Calu3 (cell line): Measurements from ENCODE around the gene MPG. TPM values are rescaled to one million over a fixed set of nuclear protein-coding genes. Genes with fewer than 3 reads are reported as not detected.
"Not testable (repeated sequence)": the region's sequence is repeated elsewhere in the genome, so short reads cannot be mapped to it uniquely, and the experiment has no call there.

Source experiments
- BruUV-seq: library from RNA; stranded (reverse); fragments of 400-500 nt; replicated peaks from 2 replicates; lab custom pipeline; 2021; lab: Mats Ljungman, UMichigan
- CTCF ChIA-PET: fragments of 300-600 bp; sonication (Branson Sonifier 250); formaldehyde crosslinking; loops from one replicate; lab custom pipeline; 2022; ENCODE audit warnings: antibody characterized with exemption; lab: Charles Lee
- DNase-seq: peaks from one replicate; pipeline ENCODE4 v3.0.0; 2022
- H3K27ac Mint-ChIP-seq: one replicate; pipeline ENCODE4 v1.8.0; 2022; ENCODE audit warnings: mixed read lengths; ENCODE audit not compliant: unreplicated experiment
- H3K27me3 Mint-ChIP-seq: one replicate; pipeline ENCODE4 v1.8.0; 2022; ENCODE audit warnings: mixed read lengths; ENCODE audit not compliant: unreplicated experiment
- H3K36me3 Mint-ChIP-seq: one replicate; pipeline ENCODE4 v1.8.0; 2022; ENCODE audit warnings: mild to moderate bottlenecking, moderate library complexity, mixed read lengths; ENCODE audit not compliant: insufficient read depth, unreplicated experiment
- H3K4me1 Mint-ChIP-seq: one replicate; pipeline ENCODE4 v1.8.0; 2022; ENCODE audit warnings: mild to moderate bottlenecking, low read depth, mixed read lengths; ENCODE audit not compliant: unreplicated experiment
- H3K4me3 Mint-ChIP-seq: one replicate; pipeline ENCODE4 v1.8.0; 2022; ENCODE audit warnings: mild to moderate bottlenecking, low read depth, moderate library complexity, mixed read lengths; ENCODE audit not compliant: unreplicated experiment
- H3K9me3 Mint-ChIP-seq: one replicate; pipeline ENCODE4 v1.8.0; 2022; ENCODE audit warnings: low read depth, mixed read lengths; ENCODE audit not compliant: unreplicated experiment
- CTCF ChIP-seq: fragments of 200-600 bp; IDR thresholded peaks from one replicate; pipeline ENCODE4 v1.8.0; 2022; ENCODE audit warnings: antibody characterized with exemption; ENCODE audit not compliant: unreplicated experiment
- intact Hi-C: fragments of 100-400 bp; cut with micrococcal nuclease; formaldehyde crosslinking; loops from one replicate; pipeline ENCODE4 v1.10.0; 2022; ENCODE audit not compliant: unreplicated experiment
- total RNA-seq: library from RNA; stranded (reverse); gene quantifications from 2 replicates; pipeline ENCODE4 v1.2.3, GENCODE V29; 2022

Gene MPG
- total RNA-seq, 1 experiment from 2014 or later: 40.1 TPM

DNA sequence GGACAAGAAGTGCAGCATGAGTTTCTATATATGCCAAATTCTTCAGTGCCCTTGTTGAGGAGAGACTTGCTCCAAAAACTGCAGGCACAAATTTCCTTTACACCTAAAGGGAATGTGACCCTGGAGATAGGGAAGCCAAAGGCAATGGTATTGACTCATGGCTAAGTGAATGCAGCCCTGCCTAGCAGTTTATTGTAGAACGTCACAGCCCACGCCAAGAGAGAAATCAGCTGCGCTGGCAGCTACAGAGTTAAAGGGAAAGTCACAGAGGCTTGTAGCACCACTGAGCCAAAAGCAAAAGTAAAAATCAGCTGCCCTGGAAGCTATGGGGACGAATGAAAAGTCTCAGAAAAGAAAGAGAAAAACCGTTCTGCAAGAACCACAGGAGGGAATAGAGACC is 34.7 kb upstream of the MPG start:
- Mint-ChIP-seq H3K27me3 (no peaks in the 10 kb centered on the region), H3K4me3 (no peak overlapping the region), H3K4me1 (peaks cover 24% of the 10 kb centered on the region), H3K9me3 (no peaks in the 10 kb centered on the region), H3K36me3 (peaks cover 53% of the 10 kb centered on the region), H3K27ac (no peak overlapping the region)
- CTCF ChIA-PET: no interaction called here
- no peak for TF ChIP-seq CTCF
- BruUV-seq: no TSS peak
- intact Hi-C loops: no loop called here
- DNase-seq: no peak

- H3K27ac Mint-ChIP-seq: no peak overlapping the region
- DNase-seq: no peak
- no peak overlapping the region for H3K4me3 Mint-ChIP-seq
- TF ChIP-seq CTCF: no peak
- H3K4me1 Mint-ChIP-seq: peaks cover 11% of the 10 kb centered on the region
- H3K27me3 Mint-ChIP-seq: no peaks in the 10 kb centered on the region
- CTCF ChIA-PET: interaction anchor here (0.6 kb wide), 1 partner anchor 15 kb away, joined by 3 read pairs; no protein-coding TSS in a partner anchor
- intact Hi-C loops: no loop called here
- H3K9me3 Mint-ChIP-seq: no peaks in the 10 kb centered on the region
- no TSS peak for BruUV-seq
- H3K36me3 Mint-ChIP-seq: peaks cover 51% of the 10 kb centered on the region
Measured at GRCh38 chr16:44655-45054, 33.4 kb upstream of the MPG start.

GRCh38 chr16:45454-45853 is 32.6 kb upstream of the MPG start:
- intact Hi-C loops: no loop called here
- H3K36me3 Mint-ChIP-seq: peaks cover 57% of the 10 kb centered on the region
- no peaks in the 10 kb centered on the region for H3K27me3 Mint-ChIP-seq
- no peak overlapping the region for H3K27ac Mint-ChIP-seq
- CTCF ChIA-PET: no interaction called here
- no TSS peak for BruUV-seq
- H3K4me1 Mint-ChIP-seq: peaks cover 8% of the 10 kb centered on the region
- H3K9me3 Mint-ChIP-seq: no peaks in the 10 kb centered on the region
- H3K4me3 Mint-ChIP-seq: no peak overlapping the region
- DNase-seq: no peak
- TF ChIP-seq CTCF: no peak

GRCh38 chr16:46510-46909 is 31.5 kb upstream of the MPG start:
- H3K27me3 Mint-ChIP-seq, CTCF ChIA-PET, BruUV-seq, intact Hi-C loops, H3K27ac Mint-ChIP-seq, DNase-seq, H3K4me3 Mint-ChIP-seq, H3K9me3 Mint-ChIP-seq, H3K4me1 Mint-ChIP-seq: not testable (repeated sequence)
- H3K36me3 Mint-ChIP-seq: peaks cover 61% of the 10 kb centered on the region

GRCh38 chr16:47234-47633 is 30.8 kb upstream of the MPG start:
- intact Hi-C loops: no loop called here
- H3K36me3 Mint-ChIP-seq: peaks cover 60% of the 10 kb centered on the region
- TF ChIP-seq CTCF: no peak
- no TSS peak for BruUV-seq
- CTCF ChIA-PET: no interaction called here
- no peaks in the 10 kb centered on the region for H3K9me3 Mint-ChIP-seq
- DNase-seq: no peak
- no peak overlapping the region for H3K27ac Mint-ChIP-seq
- H3K4me3 Mint-ChIP-seq: no peak overlapping the region
- peaks cover under 1% of the 10 kb centered on the region for H3K4me1 Mint-ChIP-seq
- H3K27me3 Mint-ChIP-seq: no peaks in the 10 kb centered on the region
